Hematopoietic multipotent progenitor cell (in vitro differentiated cells): ENCODE results near the gene AP3S1. TPM values are rescaled to one million over a fixed set of nuclear protein-coding genes. Genes with fewer than 3 reads are reported as not detected.
A peak's percentile ranks its signal among the peaks of the same experiment; 100 is the strongest.
"Not testable (repeated sequence)": the region's sequence is repeated elsewhere in the genome, so short reads cannot be mapped to it uniquely, and the experiment has no call there.

Experiments
- DNase-seq, 3 donors: peaks; one replicate each; pipeline ENCODE4 v3.0.0-alpha.2; 2011 to 2015; ENCODE audit warnings: low read depth in 2 of 3, low spot score in 2 of 3
- total RNA-seq: library from RNA; depleted of rRNA; stranded (reverse); fragments of >200 nt; gene quantifications from one replicate; pipeline ENCODE4 v1.2.3, GENCODE V29; 2012

The AP3S1 gene
- total RNA-seq, 1 donor = 12.1 TPM

GRCh38 chr5:115820846-115821245 lies 20.9 kb upstream of the AP3S1 start:
- no peak for DNase-seq

- not testable (repeated sequence) for DNase-seq
Observed at GRCh38 chr5:115824983-115825382, 16.8 kb upstream of the AP3S1 start.

- DNase-seq = no peak
Observed at GRCh38 chr5:115825948-115826347, 15.8 kb upstream of the AP3S1 start.

- no peak for DNase-seq
Observed at GRCh38 chr5:115829913-115830312, 11.8 kb upstream of the AP3S1 start.

GRCh38 chr5:115831163-115831768 lies 10.5 kb upstream of the AP3S1 start:
- peak in 2 of 3 donors; percentile 44 to 71 for DNase-seq

GRCh38 chr5:115835481-115835880 lies 6.3 kb upstream of the AP3S1 start:
- DNase-seq = no peak

GRCh38 chr5:115838885-115839518 lies 2.7 kb upstream of the AP3S1 start:
- peak in 2 of 3 donors; percentile 52 to 75 for DNase-seq

GRCh38 chr5:115840873-115841272 lies 862 bp upstream of the AP3S1 start:
- DNase-seq = no peak

- peak in 1 of 3 donors; percentile 13 for DNase-seq
Observed at GRCh38 chr5:115842089-115842935, 577 bp downstream of the AP3S1 start.

- DNase-seq = no peak
Observed at GRCh38 chr5:115842952-115843351, 1.2 kb downstream of the AP3S1 start.

GRCh38 chr5:115843444-115844130 lies 1.9 kb downstream of the AP3S1 start:
- no peak for DNase-seq

GRCh38 chr5:115844321-115844817 lies 2.6 kb downstream of the AP3S1 start:
- DNase-seq = no peak

GRCh38 chr5:115847290-115847689 lies 5.6 kb downstream of the AP3S1 start:
- no peak for DNase-seq

- no peak for DNase-seq
Observed at GRCh38 chr5:115849258-115849798, 7.6 kb downstream of the AP3S1 start.

- no peak for DNase-seq
Observed at GRCh38 chr5:115850744-115851416, 9.1 kb downstream of the AP3S1 start.

GRCh38 chr5:115854139-115854538 lies 12.4 kb downstream of the AP3S1 start:
- DNase-seq = no peak

- no peak for DNase-seq
Observed at GRCh38 chr5:115855959-115856358, 14.2 kb downstream of the AP3S1 start.

GRCh38 chr5:115857057-115857479 lies 15.3 kb downstream of the AP3S1 start:
- DNase-seq = no peak

- DNase-seq = no peak
Observed at GRCh38 chr5:115857626-115858349, 16.1 kb downstream of the AP3S1 start.
